ENCODE data around the gene DENND5A. TPM values are rescaled to one million over a fixed set of nuclear protein-coding genes. Genes with fewer than 3 reads are reported as not detected.

DENND5A gene
- total and polyA plus RNA-seq, 2 of the 8 experiments (the other 6 are each of a cell fraction or from before 2014, with no cell fraction given), result 65.7 to 139 TPM

- no peaks in the 10 kb centered on the region for H3K23me2 ChIP-seq (ENCODE audit: low read depth, low read length)
- TF ChIP-seq, protein P1, sequence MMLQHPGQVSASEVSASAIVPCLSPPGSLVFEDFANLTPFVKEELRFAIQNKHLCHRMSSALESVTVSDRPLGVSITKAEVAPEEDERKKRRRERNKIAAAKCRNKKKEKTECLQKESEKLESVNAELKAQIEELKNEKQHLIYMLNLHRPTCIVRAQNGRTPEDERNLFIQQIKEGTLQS (IDR thresholded peaks at IDR 0.05; ENCODE audit: insufficient read depth, low read depth, low read length), result no peak
- TF ChIP-seq CREB1 (IDR thresholded peaks at IDR 0.05) (no peak), SIX5 (IDR thresholded peaks at IDR 0.05; ENCODE audit: low read depth, low read length) (no peak), BCL11A (IDR thresholded peaks at IDR 0.05; ENCODE audit: low read depth in 2 of 2, low read length in 2 of 2) (no peak), EGR1 (IDR thresholded peaks at IDR 0.05; ENCODE audit: borderline replicate concordance, low read depth, low read length) (no peak), RBBP5 (IDR thresholded peaks at IDR 0.05; ENCODE audit: borderline replicate concordance, low read depth, low read length) (no peak), TBP (IDR thresholded peaks at IDR 0.05; ENCODE audit: low read depth, low read length) (no peak), MAFK (IDR thresholded peaks at IDR 0.05; ENCODE audit: low read depth, low read length) (no peak), PHF8 (conservative IDR thresholded peaks at IDR 0.05; ENCODE audit: low read depth, low read length) (no peak), CHD1 (IDR thresholded peaks at IDR 0.05; ENCODE audit: low read depth, low read length) (no peak), RFX5 (IDR thresholded peaks at IDR 0.05; ENCODE audit: borderline replicate concordance, low read depth, low read length) (no peak)
- TF ChIP-seq, protein P2, sequence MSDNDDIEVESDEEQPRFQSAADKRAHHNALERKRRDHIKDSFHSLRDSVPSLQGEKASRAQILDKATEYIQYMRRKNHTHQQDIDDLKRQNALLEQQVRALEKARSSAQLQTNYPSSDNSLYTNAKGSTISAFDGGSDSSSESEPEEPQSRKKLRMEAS (IDR thresholded peaks at IDR 0.05), result no peak
- H3K27me3 ChIP-seq (replicated peaks in 1 of 4; ENCODE audit: control insufficient read depth in 3 of 4, extremely low read depth in 1 of 4, insufficient read depth in 3 of 4, low read length in 3 of 4), result no peaks in the 10 kb centered on the region
- no peak overlapping the region for H3K18ac ChIP-seq (ENCODE audit: extremely low read depth, low read length)
- no peak overlapping the region for H4K5ac ChIP-seq (ENCODE audit: insufficient read length, low read depth, low read length)
- ChIA-PET POLR2A (ENCODE audit: partially characterized antibody) (interaction anchor here (1.3 to 1.5 kb wide), 2 partner anchors 11 to 136 kb away, joined by 3 read pairs; no protein-coding TSS in a partner anchor), CTCF (ENCODE audit: partially characterized antibody) (interaction anchor here (1.1 to 2.2 kb wide), 2 partner anchors 9 to 10 kb away, joined by 3 to 9 read pairs; no protein-coding TSS in a partner anchor)
- no peak overlapping the region for H3K27ac ChIP-seq (ENCODE audit: low read depth, low read length)
- H3K4ac ChIP-seq (replicated peaks; ENCODE audit: insufficient read length, low read depth, low read length), result no peak overlapping the region
- H3K14ac ChIP-seq (ENCODE audit: insufficient read length), result no peak overlapping the region
- H3K56ac ChIP-seq (replicated peaks; ENCODE audit: insufficient read length, low read depth, low read length), result no peak overlapping the region
- H4K91ac ChIP-seq (replicated peaks; ENCODE audit: insufficient read length, low read length), result no peak overlapping the region
- H2AFZ ChIP-seq (ENCODE audit: low read length), result no peak overlapping the region
- no peak overlapping the region for H2AK5ac ChIP-seq (ENCODE audit: low read depth, low read length)
- H4K20me1 ChIP-seq (replicated peaks in 1 of 2; ENCODE audit: control insufficient read depth in 1 of 2, insufficient read depth in 2 of 2, low read length in 2 of 2), result peaks cover 2 to 8% of the 10 kb centered on the region in 2 experiments
- no peak overlapping the region for H2BK15ac ChIP-seq (ENCODE audit: low read length)
- H2BK12ac ChIP-seq (ENCODE audit: low read depth, low read length), result no peak overlapping the region
- H2BK5ac ChIP-seq (ENCODE audit: low read depth, low read length), result no peak overlapping the region
- no peak overlapping the region for H3K23ac ChIP-seq (ENCODE audit: insufficient read length)
- FAIRE-seq (no peak), DNase-seq (ENCODE audit: low read depth in 1 of 2, low spot score in 2 of 2) (no peak)
- no peak overlapping the region for H2BK120ac ChIP-seq (replicated peaks; ENCODE audit: low read depth, low read length)
- 93% methylated on average over 7 of the region's 7 CpGs; no CpG with 5 or more reads in 1 of the 2 experiments for WGBS, 2 experiments (ENCODE audit: extremely low coverage in 1 of 2, insufficient coverage in 1 of 2, insufficient read length in 1 of 2, insufficient replicate concordance in 2 of 2, low coverage in 1 of 2, low lambda C conversion rate in 2 of 2, missing lambda C conversion rate in 1 of 2)
- no peaks in the 10 kb centered on the region for H3K4me1 ChIP-seq (replicated peaks in 1 of 4; ENCODE audit: control insufficient read depth in 3 of 4, insufficient read depth in 4 of 4, low read length in 3 of 4)
- no peak overlapping the region for H3K9ac ChIP-seq (replicated peaks in 1 of 4; ENCODE audit: extremely low read depth in 1 of 4, low read depth in 3 of 4, low read length in 3 of 4)
- no peaks in the 10 kb centered on the region for H3K36me3 ChIP-seq (ENCODE audit: control insufficient read depth in 2 of 4, insufficient read depth in 4 of 4, low read length in 3 of 4)
- H3K4me3 ChIP-seq (ENCODE audit: extremely low read depth in 1 of 4, insufficient read depth in 2 of 4, low read depth in 3 of 4, low read length in 4 of 4), result no peak overlapping the region
- H4K8ac ChIP-seq (ENCODE audit: extremely low read depth, insufficient read depth, low read length), result no peak overlapping the region
- H2BK20ac ChIP-seq (ENCODE audit: low read length), result no peak overlapping the region
- H3K79me2 ChIP-seq (ENCODE audit: control insufficient read depth in 1 of 2, insufficient read depth in 2 of 2, low read length in 2 of 2), result peaks cover 0 to 79% of the 10 kb centered on the region in 2 experiments; a peak in 2 of 4 replicates
- no peak overlapping the region for H3K4me2 ChIP-seq (ENCODE audit: insufficient read depth in 1 of 2, low read depth in 2 of 2, low read length in 2 of 2)
- peaks cover 4% of the 10 kb centered on the region; the same call in 1 of the 2 replicates for H3K79me1 ChIP-seq (ENCODE audit: low read depth, low read length)
- H3K9me3 ChIP-seq (ENCODE audit: insufficient read depth in 2 of 2, low read depth in 1 of 2, low read length in 1 of 2), result no peaks in the 10 kb centered on the region
These were observed 15.9 kb downstream of the DENND5A start for GRCh38 chr11:9249252-9249651.

Data from H1 (cell line).